Mucosa of rectum (tissue), 2 donors: ENCODE measurements around the gene CMTR2.
"Not testable (repeated sequence)": the region's sequence is repeated elsewhere in the genome, so short reads cannot be mapped to it uniquely, and the experiment has no call there.

Experiments
- H3K27ac ChIP-seq, 2 donors: one replicate each; pipeline ENCODE4 v1.7.0; 2013; ENCODE audit warnings: inconsistent platforms in 2 of 2, low read depth in 2 of 2, low read length in 2 of 2
- H3K27me3 ChIP-seq, 2 donors: one replicate each; pipeline ENCODE4 v1.7.0; 2013; ENCODE audit warnings: low read length in 2 of 2; ENCODE audit not compliant: control insufficient read depth in 2 of 2, insufficient read depth in 2 of 2
- H3K36me3 ChIP-seq, 2 donors: one replicate each; pipeline ENCODE4 v1.7.0; 2013; ENCODE audit warnings: low read length in 2 of 2; ENCODE audit not compliant: control insufficient read depth in 2 of 2, insufficient read depth in 2 of 2
- H3K4me1 ChIP-seq, 2 donors: one replicate each; pipeline ENCODE4 v1.7.0; 2013; ENCODE audit warnings: low read length in 2 of 2, mild to moderate bottlenecking in 1 of 2; ENCODE audit not compliant: control insufficient read depth in 2 of 2, insufficient read depth in 2 of 2
- H3K4me3 ChIP-seq, 2 donors: one replicate each; pipeline ENCODE4 v1.7.0; 2013; ENCODE audit warnings: low read length in 2 of 2
- H3K9ac ChIP-seq, 2 donors: one replicate each; pipeline ENCODE4 v1.7.0; 2013; ENCODE audit warnings: low read length in 2 of 2, low read depth in 1 of 2, mild to moderate bottlenecking in 1 of 2
- H3K9me3 ChIP-seq, 2 donors: one replicate each; pipeline ENCODE4 v1.7.0; 2013; ENCODE audit warnings: low read length in 2 of 2; ENCODE audit not compliant: control insufficient read depth in 2 of 2
- donor health status: healthy.
- donor health status: Normal muscosa, but diverticular disease.

Gene CMTR2, protein sequence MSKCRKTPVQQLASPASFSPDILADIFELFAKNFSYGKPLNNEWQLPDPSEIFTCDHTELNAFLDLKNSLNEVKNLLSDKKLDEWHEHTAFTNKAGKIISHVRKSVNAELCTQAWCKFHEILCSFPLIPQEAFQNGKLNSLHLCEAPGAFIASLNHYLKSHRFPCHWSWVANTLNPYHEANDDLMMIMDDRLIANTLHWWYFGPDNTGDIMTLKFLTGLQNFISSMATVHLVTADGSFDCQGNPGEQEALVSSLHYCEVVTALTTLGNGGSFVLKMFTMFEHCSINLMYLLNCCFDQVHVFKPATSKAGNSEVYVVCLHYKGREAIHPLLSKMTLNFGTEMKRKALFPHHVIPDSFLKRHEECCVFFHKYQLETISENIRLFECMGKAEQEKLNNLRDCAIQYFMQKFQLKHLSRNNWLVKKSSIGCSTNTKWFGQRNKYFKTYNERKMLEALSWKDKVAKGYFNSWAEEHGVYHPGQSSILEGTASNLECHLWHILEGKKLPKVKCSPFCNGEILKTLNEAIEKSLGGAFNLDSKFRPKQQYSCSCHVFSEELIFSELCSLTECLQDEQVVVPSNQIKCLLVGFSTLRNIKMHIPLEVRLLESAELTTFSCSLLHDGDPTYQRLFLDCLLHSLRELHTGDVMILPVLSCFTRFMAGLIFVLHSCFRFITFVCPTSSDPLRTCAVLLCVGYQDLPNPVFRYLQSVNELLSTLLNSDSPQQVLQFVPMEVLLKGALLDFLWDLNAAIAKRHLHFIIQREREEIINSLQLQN

DNA sequence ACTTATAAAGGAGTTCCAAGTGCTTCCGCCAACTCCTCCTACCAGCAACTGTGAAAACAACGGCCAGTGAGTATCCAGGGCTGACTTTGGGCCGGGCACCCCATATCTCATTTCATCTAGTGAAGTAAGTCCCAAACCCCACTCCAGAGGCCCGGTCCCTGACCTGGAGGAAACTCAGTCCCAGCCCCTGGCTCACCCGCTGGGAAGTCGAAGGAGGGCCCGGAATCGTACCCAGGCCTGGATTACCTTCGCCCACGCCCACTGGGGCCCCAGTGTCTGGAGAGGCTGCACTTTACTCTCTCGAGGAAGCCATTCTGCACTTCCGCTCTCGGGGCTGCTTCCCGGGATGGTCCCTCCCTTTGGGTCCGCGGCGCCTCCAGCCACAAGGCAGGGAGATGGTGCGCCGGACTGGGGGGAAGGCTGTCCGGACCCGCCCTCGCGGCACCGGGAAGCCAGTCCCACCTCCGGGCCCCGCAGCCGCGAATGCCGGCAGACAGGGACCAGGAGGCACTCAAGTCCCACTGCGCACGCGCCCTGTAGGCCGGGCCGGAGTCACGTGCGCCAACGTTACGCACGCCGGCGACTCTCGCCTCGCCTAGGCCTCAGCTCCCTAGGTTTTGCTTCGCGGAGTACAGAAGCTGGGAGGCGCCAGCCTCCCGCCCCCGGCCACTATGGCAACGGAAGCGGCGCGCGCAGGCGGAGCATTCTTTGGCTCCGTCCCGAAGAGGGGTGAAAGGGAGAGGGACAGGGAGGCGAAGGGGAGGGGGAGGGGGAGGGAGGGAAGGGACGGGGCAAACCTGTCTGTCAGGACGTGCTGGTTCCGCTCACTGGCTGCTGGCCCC is at the start of gene CMTR2:
Gene CMTR2 (minus strand): TSS at position 513 of the 842 bp plus-strand sequence. CDS start 3,482 bp downstream, outside the sequence.
- H3K9ac ChIP-seq, result peak within 1 kb of the TSS; percentile 84 to 92
- H3K27me3 ChIP-seq, result peaks cover 0 to 9% of the 10 kb centered on the region in 2 donors
- H3K27ac ChIP-seq, result peak within 1 kb of the TSS; percentile 93 to 96
- H3K4me1 ChIP-seq, result peaks cover 6 to 12% of the 10 kb centered on the region in 2 donors
- no peaks in the 10 kb centered on the region for H3K9me3 ChIP-seq
- peak within 1 kb of the TSS; percentile 84 to 96 for H3K4me3 ChIP-seq
- peaks cover 19% of the 10 kb centered on the region in 2 donors for H3K36me3 ChIP-seq

DNA sequence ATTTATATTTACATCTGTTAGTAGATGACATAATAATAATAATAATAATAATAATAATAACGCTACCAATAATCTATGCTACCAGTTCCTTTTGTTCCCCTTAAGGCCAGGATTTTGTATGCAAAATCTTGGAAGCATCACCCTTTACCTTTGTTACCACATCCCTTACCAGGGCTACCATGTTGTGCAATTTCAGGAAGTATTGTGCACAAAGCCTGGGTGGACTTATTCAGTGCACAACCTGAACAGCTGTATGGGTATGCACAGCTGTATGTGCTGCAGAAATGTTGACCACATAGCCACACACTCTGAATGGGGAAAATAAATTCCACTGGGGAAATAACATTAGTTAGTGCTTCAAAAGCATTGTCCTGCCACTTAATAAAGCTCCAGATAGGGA is 49.4 kb upstream of the CMTR2 start:
- Histone ChIP-seq H3K27ac (no peak overlapping the region), H3K4me1 (no peaks in the 10 kb centered on the region), H3K36me3 (no peaks in the 10 kb centered on the region), H3K9ac (no peak overlapping the region), H3K27me3 (peaks cover 0 to 3% of the 10 kb centered on the region in 2 donors), H3K4me3 (no peak overlapping the region), H3K9me3 (no peaks in the 10 kb centered on the region)

DNA sequence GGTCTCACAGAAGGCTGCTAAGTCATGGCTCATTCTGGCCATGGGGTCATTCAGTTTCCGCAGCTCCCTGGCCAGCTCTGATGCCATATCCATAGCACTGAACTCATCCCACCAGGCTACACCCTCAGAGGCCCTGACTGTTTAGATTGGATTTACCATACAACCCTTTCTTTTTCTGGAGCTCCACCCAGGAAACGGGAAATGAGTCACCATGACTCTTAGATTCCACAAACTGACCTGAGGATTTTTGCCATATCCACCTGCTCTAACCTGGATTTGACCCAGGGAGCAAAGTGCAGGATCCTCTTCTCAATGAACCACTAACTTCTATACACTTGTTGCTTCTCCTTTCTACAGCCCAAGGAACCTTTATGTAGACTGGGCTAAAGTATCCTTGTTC is 49.0 kb upstream of the CMTR2 start:
- no peaks in the 10 kb centered on the region for H3K36me3 ChIP-seq
- no peak overlapping the region for H3K9ac ChIP-seq
- H3K9me3 ChIP-seq, result no peaks in the 10 kb centered on the region
- H3K27ac ChIP-seq, result no peak overlapping the region
- peaks cover 0 to 3% of the 10 kb centered on the region in 2 donors for H3K27me3 ChIP-seq
- no peaks in the 10 kb centered on the region for H3K4me1 ChIP-seq
- H3K4me3 ChIP-seq, result no peak overlapping the region

DNA sequence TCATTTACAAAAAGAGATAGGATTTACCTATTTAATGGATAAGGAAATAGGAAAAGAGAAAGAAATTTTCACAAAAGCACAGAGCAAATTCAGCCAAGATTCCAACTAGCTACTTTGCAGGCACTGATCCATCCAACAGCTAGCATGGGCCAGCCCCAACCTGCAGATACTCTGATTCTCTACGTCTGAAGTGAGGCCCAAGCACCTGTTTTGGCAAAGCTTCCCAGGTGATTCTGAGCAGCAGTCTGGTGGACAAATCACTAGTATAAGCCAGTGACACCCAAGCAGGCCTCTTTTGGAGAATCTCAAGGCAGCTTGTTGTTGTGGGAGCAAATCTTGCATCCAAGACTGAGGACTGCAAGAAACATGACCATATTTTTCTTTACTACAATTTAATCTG is 48.4 kb upstream of the CMTR2 start:
- H3K27me3 ChIP-seq, result peaks cover 0 to 3% of the 10 kb centered on the region in 2 donors
- H3K4me1 ChIP-seq, result no peaks in the 10 kb centered on the region
- no peaks in the 10 kb centered on the region for H3K36me3 ChIP-seq
- no peak overlapping the region for H3K9ac ChIP-seq
- H3K27ac ChIP-seq, result no peak overlapping the region
- H3K9me3 ChIP-seq, result no peaks in the 10 kb centered on the region
- no peak overlapping the region for H3K4me3 ChIP-seq

DNA sequence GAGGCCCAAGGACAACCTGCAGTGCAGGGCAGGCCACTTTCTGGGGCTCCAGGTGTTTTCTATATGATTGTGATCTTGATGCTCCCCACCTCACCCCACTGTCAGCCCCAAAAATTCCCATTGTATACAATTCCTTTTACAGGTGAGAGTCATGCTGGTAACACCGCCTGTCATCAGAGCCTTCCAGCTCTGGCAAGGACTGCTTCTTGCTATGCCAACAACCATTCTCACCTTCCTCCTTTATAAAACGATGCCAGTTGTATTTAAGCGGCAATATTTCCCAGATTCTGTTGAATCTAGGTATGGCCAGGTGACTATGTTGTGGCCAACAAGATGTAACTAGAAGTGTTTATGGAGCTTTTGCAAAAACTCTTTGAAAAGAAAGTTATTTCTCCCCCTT is 38.9 kb upstream of the CMTR2 start:
- no peak overlapping the region for H3K27ac ChIP-seq
- H3K36me3 ChIP-seq, result no peaks in the 10 kb centered on the region
- H3K9ac ChIP-seq, result no peak overlapping the region
- no peaks in the 10 kb centered on the region for H3K27me3 ChIP-seq
- no peak overlapping the region for H3K4me3 ChIP-seq
- H3K4me1 ChIP-seq, result no peaks in the 10 kb centered on the region
- no peaks in the 10 kb centered on the region for H3K9me3 ChIP-seq

DNA sequence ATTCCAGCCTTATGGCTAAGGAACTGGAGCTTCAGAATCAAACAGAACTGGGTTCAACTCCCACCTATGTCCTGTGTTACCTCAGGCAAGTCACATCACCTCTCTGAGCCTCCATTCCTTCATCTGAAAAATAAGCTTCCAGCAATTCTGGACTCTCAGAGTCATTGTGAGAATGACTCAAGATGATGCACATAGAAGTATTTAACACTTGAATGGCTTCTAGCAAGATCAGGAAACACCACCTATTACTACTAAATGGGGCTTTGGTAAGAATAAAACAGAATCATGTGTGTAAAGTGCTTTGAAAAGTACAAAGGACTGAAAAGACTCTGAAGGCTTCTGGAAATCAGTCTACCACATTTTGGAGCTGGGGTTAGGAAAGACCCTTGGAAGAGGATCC is 38.5 kb upstream of the CMTR2 start:
- no peak overlapping the region for H3K4me3 ChIP-seq
- no peak overlapping the region for H3K27ac ChIP-seq
- H3K9ac ChIP-seq, result no peak overlapping the region
- no peaks in the 10 kb centered on the region for H3K27me3 ChIP-seq
- H3K36me3 ChIP-seq, result no peaks in the 10 kb centered on the region
- H3K4me1 ChIP-seq, result no peaks in the 10 kb centered on the region
- H3K9me3 ChIP-seq, result no peaks in the 10 kb centered on the region

DNA sequence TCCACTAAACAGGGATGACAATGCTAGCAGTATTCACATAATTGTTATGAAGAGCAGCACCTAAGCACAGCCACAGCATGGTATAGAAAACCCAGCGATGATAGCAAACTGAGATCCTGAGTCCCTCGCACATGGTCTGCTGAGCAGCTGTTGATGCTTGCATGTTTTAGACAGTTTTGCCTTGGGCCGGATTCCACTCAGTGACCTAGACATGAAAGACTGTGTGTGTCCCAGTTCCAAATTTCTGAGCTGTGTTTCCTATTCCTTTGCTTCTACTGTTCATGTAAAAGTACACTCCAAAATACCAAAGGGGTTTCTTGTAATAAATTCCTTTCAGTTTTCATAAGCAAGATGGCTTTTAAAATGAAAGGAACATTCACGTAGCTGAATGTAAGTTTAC is 30.8 kb upstream of the CMTR2 start:
- no peaks in the 10 kb centered on the region for H3K27me3 ChIP-seq
- H3K36me3 ChIP-seq, result no peaks in the 10 kb centered on the region
- H3K4me3 ChIP-seq, result no peak overlapping the region
- H3K9me3 ChIP-seq, result no peaks in the 10 kb centered on the region
- no peak overlapping the region for H3K9ac ChIP-seq
- no peaks in the 10 kb centered on the region for H3K4me1 ChIP-seq
- no peak overlapping the region for H3K27ac ChIP-seq

DNA sequence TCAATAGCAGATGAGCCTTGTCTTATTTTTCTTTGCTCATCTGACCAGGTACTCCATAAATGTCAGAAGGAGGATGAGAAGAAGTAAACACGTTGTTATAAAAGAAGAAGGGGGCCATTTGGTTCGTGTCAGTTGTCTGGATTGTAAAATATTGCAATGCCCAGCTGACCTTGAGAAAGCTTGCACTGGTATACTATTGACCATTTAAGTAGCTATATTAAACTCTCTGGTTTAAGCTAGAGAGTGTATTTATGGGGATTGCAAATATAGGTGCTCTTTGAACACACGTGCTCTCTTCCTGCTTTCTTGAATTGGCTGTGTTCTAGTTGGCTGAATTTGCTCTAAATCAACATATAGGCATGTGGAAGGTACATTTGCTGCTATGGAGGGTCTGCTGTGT is 26.1 kb upstream of the CMTR2 start:
- peaks cover 2 to 3% of the 10 kb centered on the region in 2 donors for H3K27me3 ChIP-seq

DNA sequence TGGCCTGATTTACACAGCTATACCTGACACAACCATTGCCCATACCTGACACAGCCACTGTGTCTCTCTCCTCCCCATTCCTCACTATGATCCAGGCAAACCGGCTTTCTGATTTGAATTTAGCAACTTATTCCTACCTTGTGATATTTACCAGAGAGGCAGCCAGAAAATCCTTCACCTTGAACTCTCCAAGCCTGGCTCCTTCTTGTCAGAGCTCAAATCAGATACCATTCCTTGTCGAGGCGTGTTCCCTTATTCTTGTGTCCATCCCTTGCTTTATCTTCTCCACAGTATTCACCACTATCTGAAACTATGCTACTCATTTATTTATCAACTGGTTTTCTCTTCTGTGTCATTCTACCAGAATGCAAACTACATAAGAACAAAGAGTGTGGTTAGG is 24.4 kb upstream of the CMTR2 start:
- H3K36me3 ChIP-seq, H3K4me3 ChIP-seq, H3K9ac ChIP-seq, H3K9me3 ChIP-seq, H3K27ac ChIP-seq, H3K4me1 ChIP-seq: not testable (repeated sequence)
- H3K27me3 ChIP-seq, result peaks cover 3 to 10% of the 10 kb centered on the region in 2 donors

More for the DNA sequence above, 26.1 kb upstream of the CMTR2 start:
- Histone ChIP-seq H3K4me1 (no peaks in the 10 kb centered on the region), H3K4me3 (no peak overlapping the region), H3K36me3 (no peaks in the 10 kb centered on the region), H3K9ac (no peak overlapping the region), H3K9me3 (no peaks in the 10 kb centered on the region), H3K27ac (no peak overlapping the region)
